Suppressor macrophage (primary cell): ENCODE measurements around the gene SLC35F6.
"Not testable (repeated sequence)": the region's sequence is repeated elsewhere in the genome, so short reads cannot be mapped to it uniquely, and the experiment has no call there.

Experiments
- DNase-seq, 4 experiments: peaks; one replicate each; pipeline ENCODE4 v3.0.0-alpha.2; 2020 to 2022

SLC35F6 gene

GRCh38 chr2:26757873-26758789 lies 6.0 kb upstream of the SLC35F6 start:
- no peak for DNase-seq

GRCh38 chr2:26758790-26759321 lies 5.2 kb upstream of the SLC35F6 start:
- no peak for DNase-seq

DNA sequence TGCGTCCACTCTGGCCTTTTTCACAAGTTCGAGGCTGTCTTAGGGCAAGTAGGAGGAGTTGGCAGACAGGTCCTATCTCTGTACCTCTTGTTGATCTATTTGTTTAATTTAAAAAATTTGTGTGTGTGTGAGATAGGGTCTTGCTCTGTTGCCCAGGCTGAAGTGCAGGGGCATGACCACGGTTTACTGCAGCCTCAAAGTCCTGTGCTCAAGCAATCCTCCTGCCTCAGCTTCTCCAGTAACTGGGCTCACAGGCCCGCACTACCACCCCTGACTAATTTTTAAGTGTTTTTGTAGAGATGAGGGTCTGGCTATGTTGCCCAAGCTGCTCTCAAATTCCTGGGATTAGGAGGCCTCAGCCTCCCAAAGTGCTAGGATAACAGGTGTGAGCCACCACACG lies 4.2 kb upstream of the SLC35F6 start:
- DNase-seq, result no peak

DNA sequence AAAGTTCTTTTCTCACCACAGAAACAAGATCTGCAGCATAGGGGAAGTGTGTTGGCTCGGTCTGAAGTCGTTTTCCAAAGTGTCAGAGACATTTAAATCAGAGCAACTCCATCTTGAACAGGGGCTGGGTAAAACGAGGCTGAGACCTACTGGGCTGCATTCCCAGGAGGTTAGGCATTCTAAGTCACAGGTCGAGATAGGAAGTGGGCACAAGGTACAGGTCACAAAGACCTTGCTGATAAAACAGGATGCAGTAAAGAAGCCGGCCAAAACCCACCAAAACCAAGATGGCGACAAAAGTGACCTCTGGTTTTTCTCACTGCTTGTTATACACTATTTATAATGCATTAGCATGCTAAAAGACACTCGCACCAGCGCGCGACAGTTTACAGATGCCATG lies 3.1 kb upstream of the SLC35F6 start:
- DNase-seq, result not testable (repeated sequence)

GRCh38 chr2:26763019-26763418 lies 1.1 kb upstream of the SLC35F6 start:
- DNase-seq, result no peak

- peak in 2 of 4 experiments; percentile 18 to 27 for DNase-seq
Observed at GRCh38 chr2:26764906-26765305, 822 bp downstream of the SLC35F6 start.

- DNase-seq, result no peak
Observed at GRCh38 chr2:26765475-26766200, 1.6 kb downstream of the SLC35F6 start.

- peak in 2 of 4 experiments; percentile 29 to 49 for DNase-seq
Observed at GRCh38 chr2:26767129-26767528, 3.0 kb downstream of the SLC35F6 start.

- peak in 2 of 4 experiments; percentile 25 for DNase-seq
Observed at GRCh38 chr2:26767894-26768487, 3.9 kb downstream of the SLC35F6 start.

GRCh38 chr2:26768759-26769088 lies 4.6 kb downstream of the SLC35F6 start:
- DNase-seq, result no peak

- DNase-seq, result peak; percentile 96 to 98 (median 97)
Observed at GRCh38 chr2:26769089-26769761, 5.1 kb downstream of the SLC35F6 start.

DNA sequence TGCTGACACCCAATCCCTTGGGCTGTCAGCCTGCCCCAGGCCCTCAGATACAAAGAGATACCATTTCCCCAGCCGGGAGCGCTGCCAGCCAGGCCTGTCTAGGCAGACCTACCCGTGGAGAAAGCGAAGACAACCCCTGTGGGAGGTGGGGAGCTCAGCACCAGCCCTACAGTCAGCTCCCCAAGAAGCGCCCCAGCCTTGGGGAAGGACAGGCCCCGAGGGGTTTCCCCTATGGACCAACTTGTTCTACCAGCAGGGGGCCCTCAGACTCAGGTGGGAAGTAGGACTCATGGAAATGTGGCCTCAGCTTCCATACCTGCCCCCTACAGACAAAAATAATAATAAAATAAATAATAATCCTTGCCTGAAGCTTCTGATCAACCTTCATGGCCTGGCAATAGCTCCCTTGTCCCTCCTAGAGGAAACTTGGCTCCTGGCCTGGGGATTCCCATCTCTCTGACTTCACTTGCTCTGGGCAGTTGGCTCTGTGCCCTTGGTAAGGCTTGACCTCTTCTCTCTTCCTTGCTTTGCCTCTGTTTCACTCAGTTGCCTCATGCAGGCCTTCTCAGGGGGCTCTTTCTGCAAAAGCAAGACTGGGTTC lies 7.0 kb downstream of the SLC35F6 start:
- peak; percentile 47 to 77 (median 73) for DNase-seq

DNA sequence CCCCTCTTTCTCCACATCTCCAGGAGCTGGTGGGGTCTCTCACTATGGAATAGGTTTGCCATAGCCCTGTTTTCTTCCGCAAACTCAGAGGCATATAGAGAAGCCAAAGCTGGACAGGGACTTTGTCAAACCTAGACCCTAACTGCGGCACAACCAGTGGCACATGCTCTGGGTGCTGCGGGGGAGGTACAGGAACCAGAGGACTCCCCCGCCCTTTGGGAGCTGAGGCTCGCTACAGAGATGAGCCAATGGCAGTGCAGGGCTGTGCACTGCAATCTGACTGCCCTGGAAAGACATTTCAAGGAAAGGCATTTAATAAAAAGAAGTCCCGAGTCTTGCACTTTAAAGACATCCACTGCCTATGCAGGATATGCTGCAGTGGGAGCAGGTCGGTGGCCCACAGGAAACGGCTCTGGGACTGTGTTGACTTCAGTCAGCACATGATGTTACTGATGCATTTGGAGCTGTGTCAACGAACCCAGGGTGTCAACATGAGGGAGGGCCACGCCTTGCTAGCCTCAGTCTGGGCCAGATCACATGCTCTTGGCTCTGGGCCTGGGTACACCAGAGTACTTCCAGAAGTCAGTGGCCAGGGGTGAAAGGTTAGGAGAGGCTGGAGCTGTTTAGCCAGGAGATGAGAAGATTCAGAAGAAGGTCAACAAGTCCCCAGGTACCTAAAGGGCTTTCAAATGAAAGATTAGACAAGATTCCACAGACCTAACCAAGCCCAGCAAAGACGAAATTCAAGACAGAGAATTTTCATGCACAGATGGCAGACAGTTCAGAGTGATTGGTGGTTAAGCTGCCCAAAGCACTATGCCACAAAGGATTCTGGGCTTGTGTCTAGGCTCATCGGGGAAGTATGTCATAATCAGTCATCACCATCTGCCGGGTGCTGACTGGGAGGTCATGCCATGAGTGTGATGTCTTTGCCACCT lies 8.2 kb downstream of the SLC35F6 start:
- DNase-seq, result peak; percentile 88 to 94 (median 88)

GRCh38 chr2:26776195-26776800 lies 12.2 kb downstream of the SLC35F6 start:
- DNase-seq, result no peak

DNA sequence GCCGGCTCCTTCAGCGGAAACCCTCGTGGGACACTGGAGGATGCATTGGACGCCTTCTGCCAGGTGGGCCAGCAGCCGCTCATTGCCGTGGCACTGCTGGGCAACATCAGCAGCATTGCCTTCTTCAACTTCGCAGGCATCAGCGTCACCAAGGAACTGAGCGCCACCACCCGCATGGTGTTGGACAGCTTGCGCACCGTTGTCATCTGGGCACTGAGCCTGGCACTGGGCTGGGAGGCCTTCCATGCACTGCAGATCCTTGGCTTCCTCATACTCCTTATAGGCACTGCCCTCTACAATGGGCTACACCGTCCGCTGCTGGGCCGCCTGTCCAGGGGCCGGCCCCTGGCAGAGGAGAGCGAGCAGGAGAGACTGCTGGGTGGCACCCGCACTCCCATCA lies 14.0 kb downstream of the SLC35F6 start:
- no peak for DNase-seq

GRCh38 chr2:26778507-26778906 lies 14.4 kb downstream of the SLC35F6 start:
- DNase-seq, result no peak

GRCh38 chr2:26780203-26780760 lies 16.2 kb downstream of the SLC35F6 start:
- DNase-seq, result peak in 1 of 4 experiments; percentile 16

GRCh38 chr2:26782876-26783704 lies 19.0 kb downstream of the SLC35F6 start:
- DNase-seq, result no peak

DNA sequence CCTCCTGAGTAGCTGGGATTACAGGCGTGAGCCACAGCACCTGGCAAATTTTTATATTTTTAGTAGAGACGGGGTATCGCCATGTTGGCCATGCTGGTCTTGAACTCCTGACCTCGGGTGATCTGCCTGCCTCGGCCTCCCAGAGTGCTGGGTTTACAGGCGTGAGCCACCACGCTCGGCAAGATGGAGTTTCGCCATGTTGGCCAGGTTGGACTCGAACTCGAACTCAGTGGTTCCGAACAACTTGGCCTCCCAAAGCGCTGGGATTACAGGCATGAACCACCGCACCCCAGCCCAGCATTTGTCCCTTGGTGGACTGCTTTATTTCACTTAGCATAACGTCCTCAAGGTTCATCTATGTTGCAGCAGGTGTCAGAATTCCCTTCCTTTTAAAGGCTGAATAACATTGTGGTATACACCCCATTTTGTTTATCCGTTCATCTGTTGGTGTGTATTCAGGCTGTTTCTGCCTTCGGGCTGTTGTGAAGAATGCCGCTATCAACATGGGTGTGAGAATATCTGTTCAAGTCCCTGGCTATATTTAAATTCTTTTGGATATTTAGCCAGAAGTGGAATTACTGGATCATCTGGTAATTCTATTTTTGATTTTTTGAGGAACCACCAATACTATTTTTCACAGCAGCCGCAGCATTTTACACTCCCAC lies 20.6 kb downstream of the SLC35F6 start:
- no peak for DNase-seq
